ENCODE results near the gene ERC1. TPM values are rescaled to one million over a fixed set of nuclear protein-coding genes. Genes with fewer than 3 reads are reported as not detected.

ERC1 gene
- total RNA-seq, 2 donors from 2014 or later = 26.9 to 41.9 TPM

GRCh38 chr12:1288333-1288732 lies 297.3 kb downstream of the ERC1 start:
- no peaks in the 10 kb centered on the region for H3K4me1 ChIP-seq
- no peaks in the 10 kb centered on the region for H3K9me3 ChIP-seq
- no peak overlapping the region for H3K9ac ChIP-seq (ENCODE audit: low read depth in 2 of 2, low read length in 2 of 2)
- H3K27ac ChIP-seq = no peak overlapping the region
- no peak for DNase-seq
- no peak for TF ChIP-seq CTCF (IDR thresholded peaks at IDR 0.05)
- H3K4me3 ChIP-seq = no peak overlapping the region
- no peaks in the 10 kb centered on the region for H3K36me3 ChIP-seq
- no peaks in the 10 kb centered on the region for H3K27me3 ChIP-seq
- intact Hi-C loops (cut with DNase I) = loop anchor here (10.0 kb wide), 1 partner anchor 296 kb away; no protein-coding TSS in a partner anchor

- no peaks in the 10 kb centered on the region for H3K4me1 ChIP-seq
- no peak overlapping the region for H3K4me3 ChIP-seq
- intact Hi-C loops (cut with DNase I) = loop anchor here (10.0 kb wide), 1 partner anchor 295 kb away; no protein-coding TSS in a partner anchor
- no peaks in the 10 kb centered on the region for H3K9me3 ChIP-seq
- H3K36me3 ChIP-seq = no peaks in the 10 kb centered on the region
- no peak overlapping the region for H3K27ac ChIP-seq
- TF ChIP-seq CTCF (IDR thresholded peaks at IDR 0.05) = no peak
- no peak overlapping the region for H3K9ac ChIP-seq (ENCODE audit: low read depth in 2 of 2, low read length in 2 of 2)
- DNase-seq = no peak
- H3K27me3 ChIP-seq = no peaks in the 10 kb centered on the region
Observed at GRCh38 chr12:1289371-1290155, 298.5 kb downstream of the ERC1 start.

DNA sequence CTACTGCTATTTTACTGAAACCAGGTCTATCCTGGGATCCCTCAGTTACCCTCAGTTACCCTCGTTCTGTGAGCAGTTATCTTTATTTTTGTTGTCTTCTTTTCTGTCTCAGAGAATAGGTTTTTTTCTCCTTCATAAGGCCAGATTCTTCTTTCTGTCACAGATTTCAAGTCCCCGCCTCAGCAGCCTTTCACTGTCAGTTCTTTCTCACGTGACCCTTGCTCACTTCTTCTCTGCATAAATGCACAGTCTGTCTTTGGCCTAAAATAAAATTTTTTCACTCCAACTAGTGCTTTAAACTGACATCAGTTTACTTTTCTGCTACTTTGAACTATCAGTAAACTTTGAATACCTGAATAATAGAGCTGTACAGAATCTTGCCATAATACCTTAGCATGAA lies 299.7 kb downstream of the ERC1 start:
- no peaks in the 10 kb centered on the region for H3K36me3 ChIP-seq
- no peaks in the 10 kb centered on the region for H3K9me3 ChIP-seq
- TF ChIP-seq CTCF (IDR thresholded peaks at IDR 0.05) = no peak
- no peak overlapping the region for H3K9ac ChIP-seq (ENCODE audit: low read depth in 2 of 2, low read length in 2 of 2)
- no peaks in the 10 kb centered on the region for H3K27me3 ChIP-seq
- no peak overlapping the region for H3K27ac ChIP-seq
- no peak overlapping the region for H3K4me3 ChIP-seq
- intact Hi-C loops (cut with DNase I) = no loop called here
- H3K4me1 ChIP-seq = no peaks in the 10 kb centered on the region
- no peak for DNase-seq

DNA sequence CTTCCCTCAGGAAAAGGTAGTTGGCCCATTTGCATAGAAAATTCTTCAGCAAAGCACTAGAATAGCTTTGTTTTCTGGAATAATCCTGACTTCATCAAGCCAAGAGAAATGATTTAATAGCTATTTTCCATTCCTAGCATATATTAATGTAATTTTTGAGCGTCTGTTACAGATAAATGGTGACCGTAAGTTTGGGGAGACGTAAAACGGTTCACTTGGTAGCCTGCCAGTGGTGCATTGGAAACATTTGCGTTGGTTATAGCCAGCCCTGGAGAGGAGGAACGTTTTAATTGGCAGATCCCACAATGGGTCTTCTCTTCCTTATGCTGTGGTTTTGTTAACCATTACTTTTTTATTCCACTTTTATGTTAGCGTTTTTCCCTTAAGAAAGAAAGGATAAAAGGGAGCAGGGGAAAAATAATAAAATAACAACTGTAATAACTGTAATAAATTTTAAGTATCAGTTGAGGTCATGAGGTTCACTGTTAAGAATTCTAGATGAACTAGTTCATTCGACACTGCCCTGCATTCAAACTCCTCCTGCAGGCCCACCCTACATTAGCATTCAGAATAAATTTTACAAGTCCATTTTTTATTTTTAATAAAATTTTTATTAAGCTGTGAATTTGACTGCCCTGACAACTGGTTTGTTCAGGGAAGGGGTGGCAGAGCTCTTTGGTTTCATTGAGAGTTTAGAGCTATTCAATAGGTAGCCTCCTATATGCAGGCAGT lies 300.7 kb downstream of the ERC1 start:
- Histone ChIP-seq H3K27me3 (no peaks in the 10 kb centered on the region), H3K9me3 (no peaks in the 10 kb centered on the region), H3K4me3 (no peak overlapping the region), H3K27ac (no peak overlapping the region), H3K9ac (ENCODE audit: low read depth in 2 of 2, low read length in 2 of 2) (no peak overlapping the region), H3K36me3 (no peaks in the 10 kb centered on the region), H3K4me1 (no peaks in the 10 kb centered on the region)
- no peak for DNase-seq
- TF ChIP-seq CTCF (IDR thresholded peaks at IDR 0.05) = no peak
- intact Hi-C loops (cut with DNase I) = no loop called here

GRCh38 chr12:1293901-1294300 lies 302.9 kb downstream of the ERC1 start:
- TF ChIP-seq CTCF (IDR thresholded peaks at IDR 0.05) = no peak
- Histone ChIP-seq H3K36me3 (no peaks in the 10 kb centered on the region), H3K4me1 (no peaks in the 10 kb centered on the region), H3K9ac (ENCODE audit: low read depth in 2 of 2, low read length in 2 of 2) (no peak overlapping the region), H3K9me3 (no peaks in the 10 kb centered on the region), H3K4me3 (no peak overlapping the region), H3K27me3 (no peaks in the 10 kb centered on the region), H3K27ac (no peak overlapping the region)
- intact Hi-C loops (cut with DNase I) = no loop called here
- DNase-seq = no peak

All from colonic mucosa (tissue), 4 donors.